H9 (cell line): Measurements from ENCODE around the gene ADAMTSL2. TPM values are rescaled to one million over a fixed set of nuclear protein-coding genes. Genes with fewer than 3 reads are reported as not detected.

Source experiments
- DNase-seq: peaks from one replicate; pipeline ENCODE4 v3.0.0-alpha.2; 2017
- H2AFZ ChIP-seq: one replicate; pipeline ENCODE4 v1.6.1; 2013; ENCODE audit warnings: mild to moderate bottlenecking, low read length, control low read depth, moderate library complexity
- H2AK5ac ChIP-seq: 2 replicates; pipeline ENCODE4 v1.6.1; 2013; ENCODE audit warnings: low read length, control low read depth, mixed read lengths; ENCODE audit not compliant: insufficient read length
- H2BK120ac ChIP-seq: one replicate; pipeline ENCODE4 v1.6.1; 2013; ENCODE audit warnings: low read depth, mild to moderate bottlenecking, low read length, control low read depth, inconsistent platforms; ENCODE audit not compliant: poor library complexity, severe bottlenecking
- H2BK12ac ChIP-seq: 2 replicates; pipeline ENCODE4 v1.6.1; 2013; ENCODE audit warnings: low read length, control low read depth, mixed read lengths, low read depth; ENCODE audit not compliant: insufficient read length
- H2BK15ac ChIP-seq: 2 replicates; pipeline ENCODE4 v1.6.1; 2013; ENCODE audit warnings: low read depth, low read length, control low read depth
- H2BK20ac ChIP-seq: one replicate; pipeline ENCODE4 v1.6.1; 2013; ENCODE audit warnings: low read depth, mild to moderate bottlenecking, low read length, control low read depth, inconsistent platforms; ENCODE audit not compliant: poor library complexity, severe bottlenecking
- H2BK5ac ChIP-seq: 2 replicates; pipeline ENCODE4 v1.6.1; 2013; ENCODE audit warnings: low read length, control low read depth, mixed read lengths; ENCODE audit not compliant: insufficient read length
- H3K14ac ChIP-seq: 2 replicates; pipeline ENCODE4 v1.6.1; 2013; ENCODE audit warnings: low read length, control low read depth; ENCODE audit not compliant: insufficient read depth
- H3K18ac ChIP-seq: 2 replicates; pipeline ENCODE4 v1.6.1; 2013; ENCODE audit warnings: low read depth, mild to moderate bottlenecking, mixed read lengths, low read length, control low read depth; ENCODE audit not compliant: insufficient read length
- H3K23ac ChIP-seq: 2 replicates; pipeline ENCODE4 v1.6.1; 2013; ENCODE audit warnings: low read length, control low read depth, mixed read lengths, low read depth; ENCODE audit not compliant: insufficient read length
- H3K23me2 ChIP-seq: 2 replicates; pipeline ENCODE4 v1.6.1; 2013; ENCODE audit warnings: low read depth, mild to moderate bottlenecking, mixed read lengths, low read length, control low read depth; ENCODE audit not compliant: insufficient read length, poor library complexity, severe bottlenecking
- H3K27ac ChIP-seq: 2 replicates; pipeline ENCODE4 v1.5.1; 2013; ENCODE audit warnings: low read length, control low read depth, mixed read lengths, low read depth; ENCODE audit not compliant: insufficient read length
- H3K27me3 ChIP-seq: 2 replicates; pipeline ENCODE4 v1.6.1; 2013; ENCODE audit warnings: low read length, control low read depth, inconsistent platforms; ENCODE audit not compliant: insufficient read depth
- H3K4ac ChIP-seq: 2 replicates; pipeline ENCODE4 v1.6.1; 2013; ENCODE audit warnings: low read depth, mild to moderate bottlenecking, control low read depth, inconsistent platforms, low read length, moderate library complexity
- H3K4me1 ChIP-seq: 2 replicates; pipeline ENCODE4 v1.6.1; 2013; ENCODE audit warnings: low read length, control low read depth, inconsistent platforms; ENCODE audit not compliant: insufficient read depth
- H3K4me2 ChIP-seq: 2 replicates; pipeline ENCODE4 v1.6.1; 2013; ENCODE audit warnings: low read length, control low read depth, mixed read lengths; ENCODE audit not compliant: insufficient read length, insufficient read depth
- H3K56ac ChIP-seq: 2 replicates; pipeline ENCODE4 v1.6.1; 2013; ENCODE audit warnings: low read depth, mild to moderate bottlenecking, mixed read lengths, low read length, control low read depth; ENCODE audit not compliant: insufficient read length
- H3K79me1 ChIP-seq: 2 replicates; pipeline ENCODE4 v1.6.1; 2013; ENCODE audit warnings: low read depth, mild to moderate bottlenecking, moderate library complexity, low read length, control low read depth, inconsistent platforms; ENCODE audit not compliant: insufficient read depth, poor library complexity, severe bottlenecking
- H3K79me2 ChIP-seq: 2 replicates; pipeline ENCODE4 v1.6.1; 2013; ENCODE audit warnings: low read length, control low read depth, inconsistent platforms; ENCODE audit not compliant: insufficient read depth
- H3K9ac ChIP-seq: 2 replicates; pipeline ENCODE4 v1.6.1; 2013; ENCODE audit warnings: low read length, control low read depth, mixed read lengths; ENCODE audit not compliant: insufficient read length; ENCODE audit errors: extremely low read depth
- H3K9me3 ChIP-seq: one replicate; pipeline ENCODE4 v1.6.1; 2013; ENCODE audit warnings: low read depth, low read length, inconsistent platforms; ENCODE audit not compliant: control insufficient read depth
- H3T11ph ChIP-seq: one replicate; pipeline ENCODE4 v1.6.1; 2013; ENCODE audit warnings: mild to moderate bottlenecking, low read length, control low read depth, inconsistent platforms
- H4K20me1 ChIP-seq: one replicate; pipeline ENCODE4 v1.6.1; 2013; ENCODE audit not compliant: control insufficient read depth, insufficient read length, insufficient read depth
- H4K5ac ChIP-seq: 2 replicates; pipeline ENCODE4 v1.6.1; 2013; ENCODE audit warnings: low read depth, mild to moderate bottlenecking, mixed read lengths, low read length, control low read depth; ENCODE audit not compliant: insufficient read length
- H4K8ac ChIP-seq: replicated peaks from 2 replicates; pipeline ENCODE4 v1.6.1; 2013; ENCODE audit warnings: low read length, control low read depth, mixed read lengths, low read depth; ENCODE audit not compliant: insufficient read length
- H4K91ac ChIP-seq: 2 replicates; pipeline ENCODE4 v1.6.1; 2013; ENCODE audit warnings: low read depth, mild to moderate bottlenecking, moderate library complexity, mixed read lengths, low read length, control low read depth; ENCODE audit not compliant: insufficient read length
- H3K27ac Mint-ChIP-seq, 3 experiments: 2 replicates in 2 of 3; 3 replicates in 1 of 3; pipeline ENCODE4 v1.8.0; 2020 to 2021; ENCODE audit warnings: mixed read lengths in 3 of 3, mild to moderate bottlenecking in 1 of 3, moderate library complexity in 1 of 3
- H3K27me3 Mint-ChIP-seq: 2 replicates; pipeline ENCODE4 v1.8.0; 2021; ENCODE audit warnings: low read depth, mild to moderate bottlenecking, moderate library complexity, mixed read lengths
- H3K36me3 Mint-ChIP-seq, 3 experiments: 2 replicates in 2 of 3; 3 replicates in 1 of 3; pipeline ENCODE4 v1.8.0; 2020 to 2021; ENCODE audit warnings: low read depth in 3 of 3, mixed read lengths in 3 of 3; ENCODE audit not compliant: insufficient read depth in 1 of 3
- H3K4me1 Mint-ChIP-seq, 2 experiments: 2 replicates each; pipeline ENCODE4 v1.8.0; 2020; ENCODE audit warnings: mixed read lengths in 2 of 2
- H3K4me3 Mint-ChIP-seq, 2 experiments: 2 replicates in 1 of 2; 3 replicates in 1 of 2; pipeline ENCODE4 v1.8.0; 2020 to 2021; ENCODE audit warnings: mild to moderate bottlenecking in 2 of 2, mixed read lengths in 2 of 2, moderate library complexity in 1 of 2
- H3K9me3 Mint-ChIP-seq, 2 experiments: 2 replicates in 1 of 2; 3 replicates in 1 of 2; pipeline ENCODE4 v1.8.0; 2020; ENCODE audit warnings: mild to moderate bottlenecking in 2 of 2, mixed read lengths in 2 of 2, moderate library complexity in 1 of 2
- WGBS: extraction: QIAGEN DNeasy Blood & Tissue Kit; methylation state at CpG from one replicate; pipeline ENCODE4 v1.1.7; 2013; ENCODE audit warnings: missing lambda C conversion rate, low lambda C conversion rate, mixed read lengths; ENCODE audit not compliant: insufficient read length; ENCODE audit errors: extremely low coverage; 5-methylcytosine and 5-hydroxymethylcytosine counted together
- total RNA-seq: library from RNA; stranded (reverse); gene quantifications from 2 replicates; pipeline ENCODE4 v1.2.1, GENCODE V29; 2021
- TF ChIP-seq, protein P1 (sequence below): fragments of 200-600 bp; sonication (generic); conservative IDR thresholded peaks from 3 replicates; pipeline ENCODE4 v1.8.0; 2021; ENCODE audit warnings: antibody characterized with exemption, mild to moderate bottlenecking

ADAMTSL2 gene
- total RNA-seq, 1 experiment from 2014 or later: 0.61 TPM

DNA sequence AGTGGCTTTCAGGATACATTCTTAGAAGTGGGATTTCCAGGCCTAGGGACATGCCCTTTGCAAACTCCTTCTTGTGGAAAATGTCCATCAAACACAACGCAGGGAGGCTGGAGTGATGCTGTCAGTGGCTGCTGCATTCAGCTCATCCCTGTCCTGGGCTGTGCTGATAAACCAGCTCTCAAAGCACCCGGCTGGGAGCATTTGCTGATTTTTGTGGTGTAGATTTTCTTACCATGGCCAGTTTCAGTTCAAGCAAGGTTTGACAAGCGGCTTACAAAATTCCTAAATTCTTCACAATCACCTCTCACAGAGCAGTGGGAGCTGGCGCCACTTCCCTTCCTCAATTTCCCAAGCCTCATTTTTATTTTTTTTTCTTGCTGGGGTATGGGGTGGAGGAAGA lies 46.5 kb downstream of the ADAMTSL2 start:
- no peak overlapping the region for H4K8ac ChIP-seq
- H2AFZ ChIP-seq: no peak overlapping the region
- no peaks in the 10 kb centered on the region; the same call in 1 of the 2 replicates for H3K4me1 ChIP-seq
- H3T11ph ChIP-seq: no peak overlapping the region
- H3K23ac ChIP-seq: no peak overlapping the region
- peak overlapping the region in 1 of 3 experiments; percentile 66; a peak in 2 of 7 replicates for H3K27ac Mint-ChIP-seq
- no peaks in the 10 kb centered on the region for H3K9me3 Mint-ChIP-seq
- H2BK5ac ChIP-seq: no peak overlapping the region
- no peaks in the 10 kb centered on the region for H3K36me3 Mint-ChIP-seq
- no peaks in the 10 kb centered on the region for H3K79me1 ChIP-seq
- H3K56ac ChIP-seq: no peak overlapping the region
- H3K27ac ChIP-seq: no peak overlapping the region
- no peak overlapping the region for H2BK120ac ChIP-seq
- no peaks in the 10 kb centered on the region for H3K27me3 ChIP-seq
- no peak overlapping the region for H2AK5ac ChIP-seq
- H2BK15ac ChIP-seq: no peak overlapping the region
- peaks cover 5% of the 10 kb centered on the region for H3K27me3 Mint-ChIP-seq
- H3K79me2 ChIP-seq: no peaks in the 10 kb centered on the region
- DNase-seq: no peak
- H2BK20ac ChIP-seq: no peak overlapping the region
- H4K20me1 ChIP-seq: no peaks in the 10 kb centered on the region
- no peaks in the 10 kb centered on the region for H3K23me2 ChIP-seq
- TF ChIP-seq, protein P1, sequence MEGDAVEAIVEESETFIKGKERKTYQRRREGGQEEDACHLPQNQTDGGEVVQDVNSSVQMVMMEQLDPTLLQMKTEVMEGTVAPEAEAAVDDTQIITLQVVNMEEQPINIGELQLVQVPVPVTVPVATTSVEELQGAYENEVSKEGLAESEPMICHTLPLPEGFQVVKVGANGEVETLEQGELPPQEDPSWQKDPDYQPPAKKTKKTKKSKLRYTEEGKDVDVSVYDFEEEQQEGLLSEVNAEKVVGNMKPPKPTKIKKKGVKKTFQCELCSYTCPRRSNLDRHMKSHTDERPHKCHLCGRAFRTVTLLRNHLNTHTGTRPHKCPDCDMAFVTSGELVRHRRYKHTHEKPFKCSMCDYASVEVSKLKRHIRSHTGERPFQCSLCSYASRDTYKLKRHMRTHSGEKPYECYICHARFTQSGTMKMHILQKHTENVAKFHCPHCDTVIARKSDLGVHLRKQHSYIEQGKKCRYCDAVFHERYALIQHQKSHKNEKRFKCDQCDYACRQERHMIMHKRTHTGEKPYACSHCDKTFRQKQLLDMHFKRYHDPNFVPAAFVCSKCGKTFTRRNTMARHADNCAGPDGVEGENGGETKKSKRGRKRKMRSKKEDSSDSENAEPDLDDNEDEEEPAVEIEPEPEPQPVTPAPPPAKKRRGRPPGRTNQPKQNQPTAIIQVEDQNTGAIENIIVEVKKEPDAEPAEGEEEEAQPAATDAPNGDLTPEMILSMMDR: no peak
- WGBS: no CpG with 5 or more reads among the region's 4 CpGs
- peaks cover 56 to 73% of the 10 kb centered on the region in 2 experiments for H3K4me1 Mint-ChIP-seq
- no peak overlapping the region for H3K14ac ChIP-seq
- H3K4me2 ChIP-seq: no peak overlapping the region
- H3K18ac ChIP-seq: no peak overlapping the region
- H4K91ac ChIP-seq: no peak overlapping the region
- no peak overlapping the region for H3K4me3 Mint-ChIP-seq
- H3K4ac ChIP-seq: no peak overlapping the region
- H3K9me3 ChIP-seq: no peaks in the 10 kb centered on the region
- no peak overlapping the region for H3K9ac ChIP-seq
- no peak overlapping the region for H2BK12ac ChIP-seq
- no peak overlapping the region for H4K5ac ChIP-seq
